Hematopoietic multipotent progenitor cell (in vitro differentiated cells): ENCODE measurements around the gene FANK1. TPM values are rescaled to one million over a fixed set of nuclear protein-coding genes. Genes with fewer than 3 reads are reported as not detected.

Experiments
- DNase-seq, 3 donors: peaks; one replicate each; pipeline ENCODE4 v3.0.0-alpha.2; 2011 to 2015; ENCODE audit warnings: low read depth in 2 of 3, low spot score in 2 of 3
- total RNA-seq: library from RNA; depleted of rRNA; stranded (reverse); fragments of >200 nt; gene quantifications from one replicate; pipeline ENCODE4 v1.2.3, GENCODE V29; 2012

FANK1 gene
- total RNA-seq, 1 donor, result 1.6 TPM

DNA sequence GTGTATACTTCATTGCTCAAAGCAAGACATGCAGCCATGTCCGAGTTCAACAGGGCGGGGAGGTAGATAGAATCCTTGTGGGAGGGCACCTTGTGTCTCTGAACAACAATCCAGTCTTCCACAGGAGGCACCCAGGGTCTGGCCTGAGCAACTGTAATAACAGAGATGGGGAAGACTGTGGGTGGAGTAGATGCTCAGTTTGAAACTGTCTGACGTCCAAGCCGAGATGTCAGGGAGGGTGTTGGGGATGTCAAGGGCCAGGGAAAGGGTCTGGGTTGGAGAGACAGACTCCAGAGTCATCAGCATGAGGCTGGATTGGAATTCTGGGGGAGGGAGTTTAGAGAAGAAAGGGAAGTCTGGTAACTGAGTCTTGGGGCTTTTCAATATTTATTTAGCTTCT lies 88.0 kb downstream of the FANK1 start:
- DNase-seq, result no peak

DNA sequence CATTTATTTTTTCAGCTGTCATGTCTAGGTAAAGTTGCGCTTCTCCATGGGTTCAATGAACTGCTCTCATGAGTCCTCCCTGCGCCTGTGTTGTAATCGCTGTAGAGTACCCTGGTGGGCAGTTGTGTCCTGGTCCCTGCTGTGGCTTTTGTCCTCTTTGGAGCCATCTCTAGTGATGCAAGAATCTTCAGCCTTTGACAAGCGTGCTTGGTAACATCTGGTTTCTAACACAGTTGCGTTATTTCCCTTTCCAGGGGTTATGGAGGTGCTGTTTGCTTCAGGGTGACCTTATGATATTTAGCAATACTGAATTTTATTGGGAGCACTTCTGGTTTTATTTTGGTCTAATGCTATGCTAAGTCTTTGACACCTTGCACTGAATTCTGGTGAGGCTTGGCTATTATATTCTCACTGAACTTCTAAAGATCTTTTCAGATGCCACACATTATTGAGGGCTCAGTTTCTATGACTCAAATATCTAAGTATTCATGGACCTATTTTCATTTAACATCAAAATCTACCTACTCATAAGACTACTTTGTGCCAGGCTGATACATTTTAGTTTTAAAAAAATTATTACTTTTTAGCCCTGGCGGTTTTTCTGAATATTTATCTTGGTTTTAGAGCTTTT lies 88.6 kb downstream of the FANK1 start:
- no peak for DNase-seq

DNA sequence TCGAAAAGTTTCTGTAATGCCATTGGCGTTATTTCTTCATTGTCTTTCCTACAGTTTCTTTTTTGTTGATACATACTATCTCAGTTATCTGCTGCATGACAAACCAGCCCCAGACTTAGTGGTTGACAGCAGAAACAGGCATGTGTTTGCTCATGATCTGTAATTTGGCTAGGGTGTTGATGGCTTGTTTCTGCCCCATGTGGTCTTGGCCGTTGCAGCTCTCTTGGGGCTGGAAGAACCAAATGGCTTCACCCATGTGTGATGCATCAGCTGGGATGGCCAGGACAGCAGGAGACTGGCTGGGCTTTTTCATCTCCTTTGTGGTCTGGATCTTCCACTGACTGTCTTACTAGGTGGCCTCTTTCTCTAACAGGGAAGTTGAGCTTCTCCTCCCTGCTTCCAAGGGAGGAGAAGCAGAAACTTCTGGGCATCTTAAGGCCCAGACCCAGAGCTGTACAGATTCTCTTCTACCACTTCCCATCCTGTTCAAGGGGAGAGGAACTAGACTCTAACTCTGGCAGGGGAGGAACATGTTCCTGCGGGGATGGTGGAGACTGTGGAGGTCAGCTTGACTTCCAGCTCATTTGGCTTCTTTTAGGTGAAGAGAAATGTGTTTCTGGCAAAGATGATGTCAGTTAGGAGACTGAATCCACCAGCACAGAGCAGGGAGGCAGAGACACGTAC lies 89.3 kb downstream of the FANK1 start:
- DNase-seq, result no peak

DNA sequence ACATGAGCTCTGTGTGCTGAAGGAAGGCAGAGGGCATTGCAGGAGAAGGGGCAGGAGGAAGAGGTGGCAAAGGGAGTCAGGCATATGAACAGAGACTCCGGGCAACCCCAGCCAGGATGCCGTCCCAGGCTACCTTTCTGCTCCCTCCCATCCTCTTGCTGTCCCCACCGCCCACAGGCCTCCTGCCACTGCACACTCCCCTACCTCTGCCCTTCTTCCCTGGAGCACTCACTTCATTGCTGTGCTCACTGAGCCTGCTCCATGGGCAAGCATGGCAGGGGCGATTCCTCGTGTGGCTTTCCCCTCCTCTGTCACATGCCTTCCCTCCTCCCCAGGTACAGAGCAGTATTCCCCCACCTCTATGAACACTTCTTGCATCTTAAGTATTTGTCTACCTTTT lies 93.4 kb downstream of the FANK1 start:
- no peak for DNase-seq

DNA sequence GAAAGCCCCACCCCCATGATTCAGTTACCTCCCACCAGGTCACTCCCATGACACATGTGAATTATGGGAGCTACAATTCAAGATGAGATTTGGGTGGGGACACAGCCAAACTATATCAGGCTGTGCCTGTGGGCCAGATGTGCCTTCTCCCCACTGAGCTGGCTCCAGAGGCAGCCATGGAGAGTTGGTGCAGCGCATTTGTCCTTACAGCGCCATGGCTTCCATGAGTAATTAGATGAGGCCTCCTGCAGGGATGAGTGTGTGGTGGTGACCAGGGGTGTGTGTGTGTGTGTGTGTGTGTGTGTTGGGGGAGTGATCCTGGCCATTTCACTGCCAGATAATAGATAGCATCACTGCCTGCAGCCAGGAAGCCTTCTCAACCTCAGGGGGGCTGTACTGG lies 94.6 kb downstream of the FANK1 start:
- no peak for DNase-seq

DNA sequence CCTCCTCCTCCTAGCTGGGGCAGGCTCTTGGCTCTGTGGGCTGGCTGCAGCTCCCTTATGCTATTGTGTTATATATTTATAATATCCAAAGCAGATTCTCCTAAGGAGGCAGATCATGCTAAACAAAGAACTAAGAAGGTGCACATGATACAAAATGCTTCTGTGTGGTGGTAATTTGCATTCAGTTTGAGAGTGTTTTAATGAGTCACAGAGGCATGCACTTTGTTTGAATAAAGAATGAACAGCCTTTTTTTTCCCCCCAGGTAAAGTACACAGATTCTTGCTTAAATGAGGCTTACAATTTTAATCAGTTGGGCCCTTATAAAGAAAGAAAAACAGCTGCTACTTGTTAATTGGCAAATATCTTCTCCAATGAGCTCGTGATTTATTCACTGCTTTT lies 95.0 kb downstream of the FANK1 start:
- no peak for DNase-seq

DNA sequence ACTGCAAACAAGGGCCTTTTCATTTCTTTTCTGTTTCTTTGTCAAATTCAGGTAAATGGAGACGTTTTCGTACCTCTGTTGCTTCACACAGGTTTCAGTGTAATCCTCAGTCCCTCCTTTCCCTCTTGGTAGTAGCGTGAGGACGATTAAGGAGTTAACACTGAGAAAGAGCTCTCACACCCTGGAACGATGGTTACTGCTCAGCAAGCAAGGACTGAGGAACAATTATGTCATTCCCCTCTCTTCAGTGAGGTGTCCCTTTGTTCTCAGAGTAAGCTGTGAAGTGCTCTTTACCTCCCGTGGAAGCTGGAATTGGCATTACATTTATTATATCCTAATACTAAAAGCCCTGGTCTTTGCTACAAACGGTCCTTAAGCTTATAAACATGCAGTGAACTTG lies 95.9 kb downstream of the FANK1 start:
- no peak for DNase-seq

DNA sequence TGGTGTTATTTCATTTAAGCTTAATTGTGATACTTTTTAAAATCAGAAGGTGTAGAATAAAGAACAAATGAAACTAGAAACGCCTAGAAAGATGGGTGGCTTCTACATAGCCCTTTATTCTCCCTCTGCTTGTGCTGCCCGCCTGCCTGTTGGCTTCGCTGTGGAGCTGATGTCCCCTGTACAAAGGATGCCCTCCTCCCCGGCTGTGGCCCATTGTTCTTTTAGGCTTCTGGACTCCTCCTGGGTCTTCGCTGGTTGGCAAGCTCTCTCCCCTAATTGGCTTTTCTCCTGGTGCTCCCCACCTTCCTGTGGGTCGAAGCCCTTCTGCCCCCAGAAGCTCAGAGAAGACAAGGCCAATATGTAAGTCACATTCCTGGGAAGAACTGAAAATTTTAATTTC lies 98.2 kb downstream of the FANK1 start:
- DNase-seq, result no peak

DNA sequence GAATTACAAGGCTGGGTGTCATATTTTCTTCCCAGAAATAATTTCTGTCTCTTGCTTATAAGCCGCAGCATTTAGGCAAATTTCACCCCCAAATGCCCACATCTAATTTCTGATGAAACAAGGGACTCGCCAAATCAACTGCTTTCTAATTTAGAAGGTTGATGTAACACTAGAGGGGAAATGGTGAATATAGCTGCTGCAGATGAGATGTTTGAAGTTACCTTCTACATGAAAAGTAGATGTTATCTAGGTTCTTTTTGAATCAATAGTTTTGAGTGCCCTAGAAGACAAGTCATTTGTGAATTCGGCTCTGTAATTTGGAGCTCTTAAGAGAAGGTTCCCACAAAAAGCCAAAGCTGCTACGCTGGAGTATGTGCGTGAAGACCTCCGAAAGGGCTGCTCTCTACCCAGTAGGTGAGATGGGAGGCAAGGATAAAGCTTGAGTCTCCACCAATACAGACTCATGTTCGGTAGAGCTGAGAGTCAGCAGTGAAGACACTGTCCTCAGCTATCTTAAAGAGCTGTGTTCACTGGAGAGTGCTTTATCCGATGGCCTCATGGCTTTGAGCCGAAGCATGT lies 99.5 kb downstream of the FANK1 start:
- DNase-seq, result no peak

DNA sequence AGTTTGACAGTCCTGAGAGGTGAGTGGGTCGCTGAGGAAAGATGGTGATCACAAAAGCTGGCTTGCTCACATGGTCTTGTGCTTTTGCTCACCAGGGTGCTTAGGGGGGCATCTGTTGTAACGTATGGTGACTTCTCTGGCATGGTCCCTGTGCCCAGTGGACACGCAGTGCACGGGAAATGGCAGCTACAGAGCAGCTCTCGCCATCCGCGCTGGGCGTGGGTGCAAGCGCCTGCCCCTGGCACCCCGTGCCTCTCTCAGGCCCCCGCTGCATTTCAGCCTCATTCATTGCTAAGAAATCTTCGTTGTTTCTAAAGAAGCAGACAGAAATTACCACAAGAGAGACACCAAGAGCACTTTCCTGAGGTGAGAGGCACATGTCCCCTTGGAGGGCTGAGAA lies 101.2 kb downstream of the FANK1 start:
- no peak for DNase-seq

DNA sequence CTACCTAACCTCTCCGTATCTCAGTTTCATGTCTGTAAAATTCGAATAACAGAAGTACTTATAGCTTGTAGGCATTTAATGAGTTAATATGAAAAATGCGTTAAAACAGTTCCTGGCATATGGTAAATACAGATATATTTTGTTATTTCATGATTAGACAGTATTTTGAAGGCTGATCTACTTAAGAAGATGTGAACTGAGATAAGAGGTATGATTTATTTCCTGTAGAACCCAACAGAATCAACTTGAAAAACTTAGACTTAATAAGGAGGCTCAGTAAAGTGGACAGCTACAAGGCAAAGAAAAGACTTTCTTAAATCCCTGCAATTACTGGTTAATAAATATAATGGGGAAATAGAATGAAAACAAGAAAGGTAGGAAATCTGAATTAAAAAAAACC lies 103.3 kb downstream of the FANK1 start:
- no peak for DNase-seq

DNA sequence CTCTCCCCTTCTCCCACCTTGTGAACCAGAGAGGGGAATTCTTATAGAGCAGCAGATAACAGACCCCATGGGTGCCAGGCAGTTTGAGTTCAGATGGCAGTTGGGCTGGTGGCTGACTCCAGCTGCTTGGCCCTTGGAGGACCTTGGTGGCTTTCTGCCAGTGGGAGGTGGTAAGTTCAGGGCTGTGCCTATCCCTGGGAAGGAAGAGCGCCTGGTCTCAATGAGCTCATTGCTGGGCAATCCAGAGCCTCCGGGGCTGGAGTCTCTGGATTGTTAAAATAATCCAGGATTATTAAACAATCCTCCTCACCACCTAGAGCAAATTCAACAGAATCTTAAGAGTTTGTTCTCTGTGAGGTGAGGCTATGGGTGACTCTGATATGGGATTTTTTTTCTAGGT lies 105.2 kb downstream of the FANK1 start:
- DNase-seq, result no peak

DNA sequence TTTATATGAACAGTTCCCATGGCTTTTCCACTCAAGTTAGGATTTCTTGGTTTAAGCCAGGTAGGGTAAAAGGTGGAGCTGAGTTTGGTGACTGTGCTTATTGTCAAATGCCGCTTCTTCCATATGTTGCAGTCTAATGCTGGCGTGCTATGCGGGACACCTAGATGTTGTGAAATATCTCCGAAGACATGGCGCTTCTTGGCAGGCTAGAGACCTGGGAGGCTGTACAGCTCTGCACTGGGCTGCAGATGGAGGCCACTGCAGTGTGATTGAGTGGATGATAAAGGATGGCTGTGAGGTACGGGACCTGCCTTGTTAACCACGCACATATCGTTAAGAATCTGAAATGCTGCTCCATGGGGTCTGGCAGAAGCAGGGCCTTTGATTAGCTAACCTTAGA lies 108.4 kb downstream of the FANK1 start:
- DNase-seq, result no peak

DNA sequence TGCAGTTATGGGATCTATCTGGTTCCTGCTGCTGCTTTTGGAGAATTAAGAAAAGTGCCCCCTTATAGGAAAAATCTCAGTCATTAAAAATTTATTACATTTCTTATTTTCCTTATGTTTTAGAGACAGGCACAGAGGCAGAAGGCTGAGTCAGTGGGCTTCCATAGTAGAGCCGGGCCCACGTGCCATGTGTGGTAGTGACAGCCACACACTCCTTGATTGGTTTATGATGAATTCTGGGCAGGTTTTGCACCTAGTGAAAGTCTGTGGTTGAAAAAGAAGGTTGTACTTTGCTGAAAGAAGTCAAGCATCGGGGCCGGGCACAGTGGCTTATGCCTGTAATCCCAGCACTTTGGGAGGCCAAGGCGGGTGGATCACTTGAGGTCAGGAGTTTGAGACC lies 109.9 kb downstream of the FANK1 start:
- no peak for DNase-seq

DNA sequence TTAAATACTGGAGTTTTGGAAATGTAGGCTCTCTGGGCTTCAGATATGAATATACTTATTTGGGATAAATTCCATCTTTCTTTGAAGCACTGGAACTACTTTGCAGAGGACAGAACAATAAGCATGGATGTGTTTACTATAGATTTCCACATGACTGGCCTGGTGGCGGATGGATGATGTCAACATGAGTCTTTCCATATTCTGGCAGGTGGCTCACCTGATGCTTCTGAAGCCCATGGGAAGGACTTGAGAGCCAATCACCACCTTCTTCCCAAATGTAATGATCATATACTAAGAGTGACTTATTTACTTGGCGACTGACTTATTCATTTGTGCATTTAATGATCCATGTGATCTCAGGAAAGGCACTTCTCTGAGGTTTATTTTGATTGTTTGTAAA lies 110.5 kb downstream of the FANK1 start:
- no peak for DNase-seq

DNA sequence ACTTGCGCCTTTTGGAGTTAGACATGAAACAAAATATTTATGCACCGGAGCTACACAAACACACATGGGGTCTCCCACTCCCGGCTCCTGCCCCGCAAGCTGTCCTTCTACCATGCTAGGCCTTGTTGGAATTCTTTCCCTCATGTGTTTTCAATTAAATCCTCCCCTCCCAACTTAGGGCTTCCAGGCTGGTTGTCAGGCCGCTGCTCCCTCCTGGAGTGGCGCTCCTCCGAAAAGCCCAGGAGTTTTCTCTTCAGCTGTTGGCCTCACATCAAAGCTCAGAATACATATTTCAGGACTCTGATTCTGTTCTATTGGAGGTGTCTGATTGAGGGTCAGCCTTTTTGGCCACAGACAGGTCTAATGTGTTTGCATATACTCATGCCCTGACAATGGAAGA lies 113.3 kb downstream of the FANK1 start:
- DNase-seq, result no peak

DNA sequence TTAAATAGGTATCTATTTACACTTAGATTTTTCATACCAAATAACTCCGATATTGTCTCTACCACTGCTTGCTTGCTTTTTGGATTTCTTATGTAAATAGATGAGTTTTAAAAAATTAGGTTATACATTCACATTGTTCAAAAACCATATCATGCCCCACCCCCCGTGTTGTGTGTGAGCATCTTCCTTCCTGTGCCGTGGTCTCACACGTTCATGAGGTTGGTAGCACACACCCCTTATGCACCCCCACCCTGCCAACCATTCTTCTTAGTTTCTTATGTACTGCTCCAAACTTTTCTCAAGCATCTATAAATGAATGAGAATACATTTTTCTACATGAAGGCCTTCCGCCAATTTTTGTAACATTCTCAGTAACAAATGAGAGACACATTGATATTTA lies 115.6 kb downstream of the FANK1 start:
- DNase-seq, result no peak

DNA sequence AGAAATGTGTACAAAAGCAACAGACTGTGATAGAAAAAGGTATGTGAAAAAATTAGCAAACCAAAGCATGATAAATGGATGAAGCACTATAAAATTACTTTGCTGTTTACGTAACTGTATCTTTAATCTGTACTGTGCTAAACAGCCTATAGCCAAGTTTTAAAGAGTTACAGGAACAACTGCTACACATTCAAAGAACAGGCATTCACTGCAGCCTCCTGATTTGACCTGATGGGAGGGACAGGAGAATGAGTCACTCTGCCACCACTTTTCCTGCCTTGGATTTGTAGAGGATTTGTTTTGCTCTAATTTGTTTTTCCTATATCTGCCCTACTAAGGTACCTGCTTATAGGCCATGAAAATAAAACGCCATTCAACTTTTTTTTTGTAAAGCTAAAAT lies 116.1 kb downstream of the FANK1 start:
- no peak for DNase-seq

DNA sequence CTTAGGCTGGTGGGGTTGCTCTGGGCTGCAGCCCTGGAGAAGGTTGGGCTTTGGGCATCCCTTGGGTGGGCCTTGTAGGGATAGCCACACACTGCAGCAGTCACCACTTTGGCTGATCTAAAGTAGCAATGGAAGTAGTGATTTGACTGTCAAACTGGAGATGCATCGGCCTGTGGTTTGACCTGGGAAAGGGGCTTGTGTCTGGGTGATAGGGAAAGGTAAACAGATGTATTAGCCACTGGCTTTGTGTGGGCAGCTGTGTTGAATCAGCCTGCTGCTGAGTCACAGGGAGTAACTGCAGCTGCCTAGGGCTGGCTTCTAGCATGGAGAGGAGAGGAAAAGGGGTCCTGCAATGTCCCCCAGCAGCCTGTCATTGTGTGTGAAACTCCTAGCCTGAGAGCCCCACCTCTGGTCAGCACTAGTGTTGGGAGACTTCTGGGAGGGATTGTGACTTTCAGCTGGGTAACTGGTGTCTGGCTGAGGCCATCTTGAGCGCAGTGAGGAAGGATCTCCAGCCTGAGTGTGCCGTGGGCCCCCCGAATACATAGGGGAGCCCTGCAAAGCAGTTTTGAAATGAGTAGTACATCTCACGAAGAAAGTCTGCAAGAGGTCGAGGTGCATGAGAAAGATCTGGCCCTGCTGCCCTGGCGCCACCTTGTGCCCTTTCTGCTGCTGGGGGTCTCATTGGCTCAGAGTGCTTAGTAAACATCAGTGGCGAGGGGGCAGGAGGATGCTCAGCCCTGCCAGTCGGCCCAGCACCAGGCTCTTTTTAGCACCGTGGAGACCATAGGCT lies 117.3 kb downstream of the FANK1 start:
- DNase-seq, result peak in 1 of 3 donors; percentile 13

DNA sequence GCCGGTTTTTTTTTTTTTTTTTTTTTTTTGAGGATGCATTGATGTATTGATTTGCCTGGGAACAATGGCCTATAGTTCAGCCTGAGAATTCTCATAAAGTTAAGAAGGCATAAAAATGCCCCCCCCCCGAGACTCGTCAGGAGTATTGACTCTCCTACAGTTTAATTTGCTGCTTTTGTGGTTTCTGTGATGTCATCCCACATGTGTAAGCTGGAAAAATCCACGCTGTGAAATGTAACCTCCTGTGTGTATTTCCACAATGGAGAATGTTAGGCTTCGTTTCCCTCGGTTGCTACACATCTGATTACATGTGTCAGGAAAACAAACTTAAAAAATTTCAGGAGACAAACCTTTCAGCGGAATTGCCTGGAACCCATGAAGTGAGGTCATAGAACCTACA lies 117.9 kb downstream of the FANK1 start:
- DNase-seq, result no peak

DNA sequence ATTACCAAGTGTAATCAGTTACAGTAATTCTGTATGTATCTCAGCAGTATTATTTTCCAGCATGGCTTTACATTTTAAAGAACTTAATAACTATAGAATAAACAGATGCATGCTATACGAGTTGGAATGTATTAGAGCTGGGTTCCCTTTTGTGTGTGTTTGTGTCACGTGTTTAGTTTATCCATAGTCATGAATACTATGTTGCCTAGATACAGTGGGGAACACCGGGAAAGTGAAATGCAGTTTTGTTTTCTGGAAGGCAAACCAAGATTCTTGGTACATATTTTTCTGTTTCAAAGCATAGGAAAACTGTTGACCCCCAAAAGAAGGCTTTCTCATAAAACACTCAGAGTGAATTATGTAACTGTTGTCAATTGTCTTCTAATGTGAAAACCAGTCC lies 119.0 kb downstream of the FANK1 start:
- DNase-seq, result no peak
